ENCODE data around the gene PAXX.
A peak's percentile ranks its signal among the peaks of the same experiment; 100 is the strongest.

The PAXX gene

GRCh38 chr9:136985853-136986252 lies 6.4 kb upstream of the PAXX start:
- no peak overlapping the region for H3K27ac ChIP-seq (ENCODE audit: low read length)
- H3K4me1 ChIP-seq (ENCODE audit: control insufficient read depth, insufficient read depth, low read length) = no peaks in the 10 kb centered on the region
- H3K9ac ChIP-seq (ENCODE audit: low read length in 2 of 2) = no peak overlapping the region
- H3K36me3 ChIP-seq (ENCODE audit: control insufficient read depth in 2 of 2, insufficient read depth in 2 of 2, low read length in 2 of 2) = no peaks in the 10 kb centered on the region
- H3K9me3 ChIP-seq (ENCODE audit: control insufficient read depth in 2 of 2, low read length in 2 of 2) = peaks cover 0 to 4% of the 10 kb centered on the region in 2 donors
- peaks cover 17 to 25% of the 10 kb centered on the region in 2 donors for H3K27me3 ChIP-seq (ENCODE audit: control insufficient read depth in 1 of 2, insufficient read depth in 2 of 2, low read length in 2 of 2)
- H3K4me3 ChIP-seq (ENCODE audit: low read length in 2 of 2) = no peak overlapping the region

GRCh38 chr9:136988872-136989271 lies 3.4 kb upstream of the PAXX start:
- Histone ChIP-seq H3K27ac (ENCODE audit: low read length) (no peak overlapping the region), H3K9ac (ENCODE audit: low read length in 2 of 2) (no peak overlapping the region)

GRCh38 chr9:136990242-136990911 lies 1.8 kb upstream of the PAXX start:
- H3K4me1 ChIP-seq (ENCODE audit: control insufficient read depth, insufficient read depth, low read length) = peaks cover 24% of the 10 kb centered on the region
- H3K36me3 ChIP-seq (ENCODE audit: control insufficient read depth in 2 of 2, insufficient read depth in 2 of 2, low read length in 2 of 2) = peaks cover 0 to 2% of the 10 kb centered on the region in 2 donors
- H3K9ac ChIP-seq (ENCODE audit: low read length in 2 of 2) = no peak overlapping the region
- peaks cover 7 to 18% of the 10 kb centered on the region in 2 donors for H3K27me3 ChIP-seq (ENCODE audit: control insufficient read depth in 1 of 2, insufficient read depth in 2 of 2, low read length in 2 of 2)
- peaks cover 0 to 4% of the 10 kb centered on the region in 2 donors for H3K9me3 ChIP-seq (ENCODE audit: control insufficient read depth in 2 of 2, low read length in 2 of 2)
- H3K27ac ChIP-seq (ENCODE audit: low read length) = no peak overlapping the region
- H3K4me3 ChIP-seq (ENCODE audit: low read length in 2 of 2) = no peak overlapping the region

More at GRCh38 chr9:136988872-136989271, 3.4 kb upstream of the PAXX start:
- peaks cover 11 to 20% of the 10 kb centered on the region in 2 donors for H3K27me3 ChIP-seq (ENCODE audit: control insufficient read depth in 1 of 2, insufficient read depth in 2 of 2, low read length in 2 of 2)
- H3K36me3 ChIP-seq (ENCODE audit: control insufficient read depth in 2 of 2, insufficient read depth in 2 of 2, low read length in 2 of 2) = peaks cover 0 to 2% of the 10 kb centered on the region in 2 donors
- H3K4me1 ChIP-seq (ENCODE audit: control insufficient read depth, insufficient read depth, low read length) = peaks cover 15% of the 10 kb centered on the region
- H3K9me3 ChIP-seq (ENCODE audit: control insufficient read depth in 2 of 2, low read length in 2 of 2) = peaks cover 0 to 4% of the 10 kb centered on the region in 2 donors
- H3K4me3 ChIP-seq (ENCODE audit: low read length in 2 of 2) = no peak overlapping the region

GRCh38 chr9:136992819-136993369 lies 672 bp downstream of the PAXX start:
- H3K4me1 ChIP-seq (ENCODE audit: control insufficient read depth, insufficient read depth, low read length) = peaks cover 41% of the 10 kb centered on the region
- H3K4me3 ChIP-seq (ENCODE audit: low read length in 2 of 2) = peak overlapping the region; percentile 84 to 85
- H3K9me3 ChIP-seq (ENCODE audit: control insufficient read depth in 2 of 2, low read length in 2 of 2) = peaks cover 0 to 4% of the 10 kb centered on the region in 2 donors
- peaks cover 9 to 28% of the 10 kb centered on the region in 2 donors for H3K27me3 ChIP-seq (ENCODE audit: control insufficient read depth in 1 of 2, insufficient read depth in 2 of 2, low read length in 2 of 2)
- H3K27ac ChIP-seq (ENCODE audit: low read length) = no peak overlapping the region
- H3K36me3 ChIP-seq (ENCODE audit: control insufficient read depth in 2 of 2, insufficient read depth in 2 of 2, low read length in 2 of 2) = peaks cover 0 to 2% of the 10 kb centered on the region in 2 donors
- H3K9ac ChIP-seq (ENCODE audit: low read length in 2 of 2) = peak overlapping the region; percentile 54 to 69

GRCh38 chr9:136994180-136994887 lies 2.1 kb downstream of the PAXX start:
- Histone ChIP-seq H3K4me3 (ENCODE audit: low read length in 2 of 2) (no peak overlapping the region), H3K27ac (ENCODE audit: low read length) (no peak overlapping the region)

GRCh38 chr9:136994888-136995230 lies 2.6 kb downstream of the PAXX start:
- peaks cover 41% of the 10 kb centered on the region for H3K4me1 ChIP-seq (ENCODE audit: control insufficient read depth, insufficient read depth, low read length)
- H3K9me3 ChIP-seq (ENCODE audit: control insufficient read depth in 2 of 2, low read length in 2 of 2) = peaks cover 0 to 4% of the 10 kb centered on the region in 2 donors

More at GRCh38 chr9:136994180-136994887, 2.1 kb downstream of the PAXX start:
- Histone ChIP-seq H3K9me3 (ENCODE audit: control insufficient read depth in 2 of 2, low read length in 2 of 2) (peaks cover 0 to 4% of the 10 kb centered on the region in 2 donors), H3K9ac (ENCODE audit: low read length in 2 of 2) (no peak overlapping the region), H3K36me3 (ENCODE audit: control insufficient read depth in 2 of 2, insufficient read depth in 2 of 2, low read length in 2 of 2) (peaks cover 0 to 2% of the 10 kb centered on the region in 2 donors), H3K27me3 (ENCODE audit: control insufficient read depth in 1 of 2, insufficient read depth in 2 of 2, low read length in 2 of 2) (peaks cover 11 to 34% of the 10 kb centered on the region in 2 donors), H3K4me1 (ENCODE audit: control insufficient read depth, insufficient read depth, low read length) (peaks cover 41% of the 10 kb centered on the region)

GRCh38 chr9:136995362-136995761 lies 3.1 kb downstream of the PAXX start:
- peaks cover 41% of the 10 kb centered on the region for H3K4me1 ChIP-seq (ENCODE audit: control insufficient read depth, insufficient read depth, low read length)
- peaks cover 11 to 34% of the 10 kb centered on the region in 2 donors for H3K27me3 ChIP-seq (ENCODE audit: control insufficient read depth in 1 of 2, insufficient read depth in 2 of 2, low read length in 2 of 2)
- H3K9me3 ChIP-seq (ENCODE audit: control insufficient read depth in 2 of 2, low read length in 2 of 2) = peaks cover 0 to 4% of the 10 kb centered on the region in 2 donors
- H3K4me3 ChIP-seq (ENCODE audit: low read length in 2 of 2) = no peak overlapping the region
- no peak overlapping the region for H3K27ac ChIP-seq (ENCODE audit: low read length)
- H3K9ac ChIP-seq (ENCODE audit: low read length in 2 of 2) = no peak overlapping the region
- H3K36me3 ChIP-seq (ENCODE audit: control insufficient read depth in 2 of 2, insufficient read depth in 2 of 2, low read length in 2 of 2) = peaks cover 0 to 2% of the 10 kb centered on the region in 2 donors

More at GRCh38 chr9:136994888-136995230, 2.6 kb downstream of the PAXX start:
- Histone ChIP-seq H3K27ac (ENCODE audit: low read length) (no peak overlapping the region), H3K9ac (ENCODE audit: low read length in 2 of 2) (no peak overlapping the region), H3K36me3 (ENCODE audit: control insufficient read depth in 2 of 2, insufficient read depth in 2 of 2, low read length in 2 of 2) (peaks cover 0 to 2% of the 10 kb centered on the region in 2 donors), H3K4me3 (ENCODE audit: low read length in 2 of 2) (no peak overlapping the region), H3K27me3 (ENCODE audit: control insufficient read depth in 1 of 2, insufficient read depth in 2 of 2, low read length in 2 of 2) (peaks cover 11 to 34% of the 10 kb centered on the region in 2 donors)

GRCh38 chr9:136995772-136996311 lies 3.6 kb downstream of the PAXX start:
- H3K4me3 ChIP-seq (ENCODE audit: low read length in 2 of 2) = no peak overlapping the region

GRCh38 chr9:136996361-136997292 lies 4.4 kb downstream of the PAXX start, which contains the start of gene CLIC3:
TSS of gene CLIC3 (minus strand) at chr9:136996568. CDS start at chr9:136996543, 25 bp downstream.
- Histone ChIP-seq H3K9me3 (ENCODE audit: control insufficient read depth in 2 of 2, low read length in 2 of 2) (no peaks in the 10 kb centered on the region), H3K27ac (ENCODE audit: low read length) (no peak within 1 kb of the TSS), H3K4me3 (ENCODE audit: low read length in 2 of 2) (peak within 1 kb of the TSS in 1 of 2 donors; percentile 8), H3K4me1 (ENCODE audit: control insufficient read depth, insufficient read depth, low read length) (peaks cover 41% of the 10 kb centered on the region), H3K36me3 (ENCODE audit: control insufficient read depth in 2 of 2, insufficient read depth in 2 of 2, low read length in 2 of 2) (peaks cover 0 to 2% of the 10 kb centered on the region in 2 donors), H3K27me3 (ENCODE audit: control insufficient read depth in 1 of 2, insufficient read depth in 2 of 2, low read length in 2 of 2) (peaks cover 11 to 34% of the 10 kb centered on the region in 2 donors), H3K9ac (ENCODE audit: low read length in 2 of 2) (no peak within 1 kb of the TSS)

More at GRCh38 chr9:136995772-136996311, 3.6 kb downstream of the PAXX start:
- Histone ChIP-seq H3K9ac (ENCODE audit: low read length in 2 of 2) (no peak overlapping the region), H3K36me3 (ENCODE audit: control insufficient read depth in 2 of 2, insufficient read depth in 2 of 2, low read length in 2 of 2) (peaks cover 0 to 2% of the 10 kb centered on the region in 2 donors), H3K9me3 (ENCODE audit: control insufficient read depth in 2 of 2, low read length in 2 of 2) (no peaks in the 10 kb centered on the region), H3K27me3 (ENCODE audit: control insufficient read depth in 1 of 2, insufficient read depth in 2 of 2, low read length in 2 of 2) (peaks cover 11 to 34% of the 10 kb centered on the region in 2 donors), H3K27ac (ENCODE audit: low read length) (no peak overlapping the region), H3K4me1 (ENCODE audit: control insufficient read depth, insufficient read depth, low read length) (peaks cover 41% of the 10 kb centered on the region)

All from stomach smooth muscle (tissue), 2 donors.